Stimulated activated CD4-positive, alpha-beta T cell treated with anti-CD3 and anti-CD28 coated beads, Interleukin-12 subunit alpha, Interleukin-12 subunit beta, amount 100 ng/mL, for 48 hours (primary cell): Measurements from ENCODE around the gene MDGA2.
"Not testable (repeated sequence)": the region's sequence is repeated elsewhere in the genome, so short reads cannot be mapped to it uniquely, and the experiment has no call there.

Experiments
- DNase-seq, 3 donors: peaks; one replicate each; pipeline ENCODE4 v3.0.0-alpha.2; 2020; ENCODE audit warnings: low read depth in 2 of 3, low spot score in 1 of 3

Gene MDGA2

DNA sequence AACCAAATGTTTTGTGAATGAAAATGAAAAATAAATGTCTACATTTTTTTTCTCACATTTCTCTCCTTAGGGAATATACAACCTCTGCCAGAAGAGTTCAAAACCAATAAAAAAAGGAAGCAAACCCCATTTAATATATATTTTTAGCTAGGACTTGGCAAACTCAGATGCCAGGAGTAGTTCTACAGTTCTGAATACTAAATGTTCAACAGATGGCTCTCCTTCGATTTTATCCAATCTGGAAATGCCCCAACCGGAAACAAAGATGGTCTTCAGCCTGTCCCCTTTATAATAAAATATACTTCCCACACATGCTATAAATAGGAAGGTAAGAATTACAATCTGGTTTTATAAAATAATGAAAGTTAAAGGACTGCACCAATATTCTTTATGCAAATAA, 330.4 kb downstream of the MDGA2 start:
- DNase-seq = no peak

GRCh38 chr14:47332939-47333338, 342.5 kb downstream of the MDGA2 start:
- no peak for DNase-seq

- DNase-seq = no peak
These were observed 343.3 kb downstream of the MDGA2 start for GRCh38 chr14:47332106-47332505.

DNA sequence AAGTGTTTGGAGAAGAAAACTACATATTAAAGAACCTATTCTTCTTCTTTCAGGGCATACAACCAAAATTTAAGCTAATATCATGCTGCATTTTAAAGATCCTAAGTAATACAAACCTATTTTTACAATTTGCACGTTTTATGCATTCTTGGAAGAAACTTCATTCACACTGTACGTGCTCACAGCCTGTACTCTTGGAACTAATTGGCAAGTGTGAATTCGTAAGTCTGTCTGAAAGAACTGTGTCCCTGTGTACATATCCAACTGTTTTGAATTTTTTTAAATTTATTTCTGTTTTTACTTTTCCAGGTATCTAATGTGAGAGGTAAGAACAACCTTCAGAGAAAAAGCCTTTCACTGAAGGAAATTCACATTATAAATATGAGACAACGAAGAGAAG, 347.0 kb downstream of the MDGA2 start:
- no peak for DNase-seq

DNA sequence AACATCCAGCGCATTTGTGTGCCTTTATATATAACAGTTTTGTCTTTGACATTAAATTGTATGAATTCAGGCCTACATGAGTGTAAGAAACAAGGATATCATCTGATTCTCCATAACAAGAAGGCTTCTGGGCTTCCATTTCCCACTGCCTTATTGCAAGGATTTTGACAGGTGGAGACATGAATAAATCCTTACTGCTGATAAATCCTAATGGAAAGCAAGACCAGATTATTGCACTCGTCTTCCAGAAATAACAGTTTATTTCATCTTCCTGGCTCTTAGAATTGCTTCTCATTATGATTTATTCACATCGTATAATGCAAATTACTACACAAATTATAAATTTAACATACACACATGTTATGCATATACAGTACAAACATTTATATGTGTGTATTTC, 348.1 kb downstream of the MDGA2 start:
- no peak for DNase-seq

- no peak for DNase-seq
These were observed 352.7 kb downstream of the MDGA2 start for GRCh38 chr14:47322751-47323150.

DNA sequence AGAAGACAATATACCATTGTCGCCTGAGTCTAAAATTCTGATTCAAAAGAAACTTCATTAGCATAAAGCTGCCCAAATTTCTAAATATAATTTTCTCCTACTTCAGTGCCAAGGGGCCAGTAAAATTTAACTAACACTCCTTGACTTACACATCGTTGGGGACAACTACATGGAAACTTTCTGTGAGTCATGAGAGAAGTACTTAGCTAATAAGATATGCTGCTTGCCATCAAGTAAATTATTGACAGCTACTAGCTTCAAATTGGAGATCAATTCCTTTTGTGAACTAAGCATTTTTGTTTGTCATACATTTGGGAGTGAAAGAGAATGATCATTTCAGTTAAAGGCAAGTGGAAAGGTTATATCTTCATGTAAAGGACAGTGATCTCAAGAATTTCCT, 373.3 kb downstream of the MDGA2 start:
- no peak for DNase-seq

DNA sequence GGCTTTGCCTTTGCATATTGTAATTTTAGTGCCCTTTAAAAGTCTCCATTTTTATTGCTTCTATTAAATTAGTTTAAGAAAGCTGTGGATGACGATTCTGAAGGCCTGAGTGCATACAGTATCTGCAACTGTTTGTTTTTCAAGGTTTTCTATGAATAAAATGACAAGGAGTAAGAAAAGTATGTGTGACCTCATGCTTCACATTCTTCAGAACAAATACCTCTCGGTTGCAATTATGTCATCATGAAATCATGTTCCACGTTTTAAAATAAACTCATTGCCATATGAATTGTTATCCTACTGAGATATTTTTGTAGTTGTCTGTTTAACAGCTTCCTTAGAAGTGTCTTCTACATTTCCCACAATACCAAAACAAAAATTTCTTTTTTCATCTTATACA, 374.6 kb downstream of the MDGA2 start:
- no peak for DNase-seq

GRCh38 chr14:47297374-47297773, 378.0 kb downstream of the MDGA2 start:
- no peak for DNase-seq

GRCh38 chr14:47284283-47284682, 391.1 kb downstream of the MDGA2 start:
- DNase-seq = no peak

- DNase-seq = not testable (repeated sequence)
These were observed 393.6 kb downstream of the MDGA2 start for GRCh38 chr14:47281761-47282160.

DNA sequence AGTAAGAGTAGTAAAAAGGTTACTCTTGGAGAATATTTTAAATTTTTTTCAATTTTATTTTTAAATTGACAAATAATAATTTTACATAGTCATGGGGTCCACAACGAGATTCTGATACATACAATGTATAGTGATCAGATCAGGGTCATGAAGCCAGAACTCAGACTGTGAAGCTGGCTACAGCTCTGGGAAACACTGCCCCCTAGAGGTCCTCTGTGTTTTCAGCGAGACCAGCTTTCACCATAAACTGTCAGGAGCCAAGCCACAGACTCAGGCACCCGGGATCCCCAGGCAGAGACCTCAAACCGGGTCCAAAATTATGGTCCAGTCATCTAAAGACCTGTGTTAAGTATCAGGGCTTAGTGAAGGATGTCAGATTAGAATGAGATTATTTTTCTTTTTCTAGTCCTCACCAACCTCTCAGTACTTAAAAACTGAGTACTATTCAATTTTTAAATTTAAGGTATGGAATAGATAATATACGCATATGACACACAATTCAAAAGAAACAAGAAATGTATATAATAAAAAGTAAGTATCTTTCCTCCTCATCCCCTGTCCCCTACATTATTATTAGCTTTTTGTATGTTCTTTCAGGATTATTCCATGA, 397.1 kb downstream of the MDGA2 start:
- DNase-seq = peak; percentile 4 to 35 (median 7)

GRCh38 chr14:47277703-47278102, 397.7 kb downstream of the MDGA2 start:
- no peak for DNase-seq

DNA sequence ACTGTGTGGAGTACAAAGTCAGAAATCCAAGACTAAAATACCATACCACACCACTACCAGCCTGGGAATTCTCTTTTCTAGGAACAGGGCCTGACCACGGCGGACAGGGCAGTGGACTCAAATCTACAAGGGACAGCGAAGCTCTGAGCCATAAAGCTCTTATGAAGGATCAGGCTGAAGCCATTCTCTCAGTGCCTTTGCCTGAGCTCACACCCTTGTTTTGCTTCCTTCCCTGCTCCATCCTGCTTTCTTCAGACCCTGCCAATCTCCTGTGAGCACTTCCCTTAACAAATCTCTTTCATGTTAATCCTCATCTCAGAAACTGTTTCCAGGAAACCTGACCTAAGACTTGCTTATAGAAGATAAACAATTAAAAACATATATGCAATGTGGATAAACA, 398.5 kb downstream of the MDGA2 start:
- no peak for DNase-seq

GRCh38 chr14:47273939-47274338, 401.5 kb downstream of the MDGA2 start:
- no peak for DNase-seq

GRCh38 chr14:47270715-47271114, 404.7 kb downstream of the MDGA2 start:
- no peak for DNase-seq

DNA sequence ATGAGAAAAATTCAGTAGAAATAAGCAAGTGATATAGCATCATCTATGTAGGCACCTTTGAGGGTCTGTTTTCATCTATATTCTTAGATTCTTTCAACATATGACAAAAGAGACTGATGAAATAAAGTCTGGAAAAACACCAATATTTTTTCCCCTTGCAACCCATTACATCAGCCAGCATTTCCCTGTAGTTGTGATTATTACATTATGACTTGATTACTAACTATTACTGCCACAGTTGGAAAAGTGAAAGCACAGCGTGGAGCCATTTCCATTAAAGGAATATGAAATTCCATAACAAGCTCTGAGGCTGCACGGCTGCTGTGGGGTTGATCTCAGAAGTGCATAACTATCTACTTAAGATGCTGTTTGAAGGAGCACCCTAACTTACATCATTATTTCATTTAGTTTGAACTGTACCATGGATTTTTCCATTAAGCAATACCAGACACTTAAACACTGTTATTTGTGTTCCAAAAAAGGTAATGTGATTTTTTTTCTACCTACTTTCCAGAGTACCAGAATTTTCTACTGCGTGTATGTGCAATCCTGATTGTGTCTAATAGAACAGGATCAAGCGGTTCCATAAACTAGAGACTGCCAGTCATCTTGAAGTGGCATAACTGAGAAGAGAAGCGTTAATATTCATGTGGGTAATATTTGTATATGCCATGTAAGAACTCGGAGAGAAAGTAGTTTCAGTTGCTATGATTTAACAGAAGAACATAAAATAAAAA, 405.5 kb downstream of the MDGA2 start:
- DNase-seq = no peak

GRCh38 chr14:47264842-47265241, 410.6 kb downstream of the MDGA2 start:
- no peak for DNase-seq

GRCh38 chr14:47262801-47263200, 412.6 kb downstream of the MDGA2 start:
- no peak for DNase-seq

GRCh38 chr14:47261350-47261749, 414.1 kb downstream of the MDGA2 start:
- DNase-seq = no peak

DNA sequence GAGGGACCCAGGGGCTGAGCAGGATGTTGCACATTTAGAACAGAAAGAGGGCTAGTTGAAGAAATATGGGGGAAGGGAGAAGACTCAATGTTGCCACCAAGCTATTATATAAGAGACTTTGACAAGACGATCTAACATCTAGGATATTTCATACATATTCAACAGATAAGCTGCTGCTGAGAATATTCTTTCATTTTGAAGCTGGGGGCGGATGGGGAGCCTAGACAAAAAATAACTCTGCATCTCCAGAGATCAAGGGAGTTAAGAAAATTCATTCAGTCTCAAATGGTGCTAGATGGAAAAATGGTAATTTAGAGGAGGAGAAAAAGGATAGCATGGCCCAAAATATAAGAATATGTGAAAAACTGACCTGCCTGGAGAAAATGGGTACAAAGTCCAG, 415.6 kb downstream of the MDGA2 start:
- DNase-seq = no peak

- DNase-seq = no peak
These were observed 418.4 kb downstream of the MDGA2 start for GRCh38 chr14:47257013-47257412.

DNA sequence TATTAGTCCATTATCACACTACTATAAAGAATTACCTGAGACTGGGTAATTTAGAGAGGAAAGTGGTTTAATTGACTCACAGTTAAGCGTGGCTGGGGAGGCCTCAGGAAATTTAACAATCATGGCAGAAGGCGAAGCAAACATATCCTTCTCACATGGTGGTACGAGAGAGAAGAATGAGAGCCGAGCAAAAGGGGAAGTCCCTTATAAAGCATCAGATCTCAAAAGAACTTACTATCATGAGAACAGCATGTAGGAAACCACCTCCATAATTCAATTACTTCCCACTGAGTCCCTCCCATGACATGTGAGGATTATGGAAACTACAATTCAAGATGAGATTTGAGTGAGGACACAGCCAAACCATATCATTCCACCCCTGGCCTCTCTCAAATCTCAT, 422.6 kb downstream of the MDGA2 start:
- no peak for DNase-seq
